Panc1 (cell line): ENCODE data around the gene METTL24. TPM values are rescaled to one million over a fixed set of nuclear protein-coding genes. Genes with fewer than 3 reads are reported as not detected.

ENCODE experiments used
- ATAC-seq: fragments of 200-7000 bp; cut with Tn5 transposase; 2 replicates; pipeline ENCODE4 v1.9.1; 2020; ENCODE audit warnings: mild to moderate bottlenecking, moderate library complexity
- BruUV-seq: library from RNA; stranded (reverse); fragments of 400-500 nt; replicated peaks from 2 replicates; lab custom pipeline; 2021; lab: Mats Ljungman, UMichigan
- CTCF ChIA-PET: fragments of 300-600 bp; sonication (Branson Sonifier 250); formaldehyde crosslinking; loops from one replicate; lab custom pipeline; 2022; ENCODE audit warnings: antibody characterized with exemption; lab: Charles Lee
- POLR2A ChIA-PET: fragments of 300-600 bp; sonication (Branson Sonifier 250); formaldehyde crosslinking; loops from one replicate; lab custom pipeline; 2022; ENCODE audit warnings: antibody characterized with exemption; lab: Charles Lee
- DNase-seq: peaks from one replicate; pipeline ENCODE4 v3.0.0-alpha.2; 2010; ENCODE audit warnings: low read depth, low spot score
- H3K27ac ChIP-seq: 2 replicates; pipeline ENCODE4 v1.5.1; 2011; ENCODE audit warnings: mild to moderate bottlenecking, low read length, inconsistent platforms
- H3K27me3 ChIP-seq: fragments of 200-500 bp; sonication (Bioruptor generic); 2 replicates; pipeline ENCODE4 v1.6.0; 2014; ENCODE audit warnings: low read length, inconsistent platforms; ENCODE audit not compliant: control insufficient read depth, insufficient read depth
- H3K36me3 ChIP-seq: fragments of 200-500 bp; sonication (Bioruptor generic); 2 replicates; pipeline ENCODE4 v1.5.1; 2014; ENCODE audit warnings: inconsistent platforms, mild to moderate bottlenecking, low read length, moderate library complexity; ENCODE audit not compliant: control insufficient read depth, insufficient read depth
- H3K4me1 ChIP-seq: 2 replicates; pipeline ENCODE4 v1.5.1; 2011; ENCODE audit warnings: inconsistent platforms, mild to moderate bottlenecking, low read length, moderate library complexity; ENCODE audit not compliant: control insufficient read depth, insufficient read depth
- H3K4me3 ChIP-seq, 2 experiments: 2 replicates each; pipeline ENCODE4 v1.5.1; 2011 to 2012; ENCODE audit warnings: low read depth in 2 of 2, low read length in 2 of 2, mild to moderate bottlenecking in 2 of 2, inconsistent platforms in 1 of 2, moderate library complexity in 1 of 2
- H3K9me3 ChIP-seq: fragments of 200-500 bp; sonication (Bioruptor generic); 2 replicates; pipeline ENCODE4 v1.5.1; 2014; ENCODE audit warnings: low read depth, mild to moderate bottlenecking, inconsistent platforms, low read length, moderate library complexity; ENCODE audit not compliant: control insufficient read depth, insufficient read depth
- CTCF ChIP-seq: fragments of 450-650 bp; IDR thresholded peaks from 2 replicates; pipeline ENCODE4 v1.5.1; 2017; ENCODE audit warnings: mild to moderate bottlenecking
- POLR2AphosphoS5 ChIP-seq: IDR thresholded peaks from 2 replicates; pipeline ENCODE4 v1.6.1; 2012; ENCODE audit warnings: mild to moderate bottlenecking, low read depth, low read length, moderate library complexity
- SIN3A ChIP-seq: IDR thresholded peaks from 2 replicates; pipeline ENCODE4 v1.6.1; 2012; ENCODE audit warnings: low read depth, mild to moderate bottlenecking, low read length, moderate library complexity, borderline replicate concordance; ENCODE audit not compliant: insufficient read depth
- TCF7L2 ChIP-seq: IDR thresholded peaks from 2 replicates; pipeline ENCODE4 v1.6.1; 2011; ENCODE audit warnings: mild to moderate bottlenecking, low read depth, low read length, inconsistent platforms
- in situ Hi-C: cut with HindIII; loops from 2 replicates; pipeline ENCODE4 v1.10.0; 2016; ENCODE audit warnings: low sequenced_read_pairs, low pct_unique_long_range_greater_than_20kb
- intact Hi-C: fragments of 100-400 bp; cut with micrococcal nuclease; formaldehyde crosslinking; loops from one replicate; pipeline ENCODE4 v1.10.0; 2022; ENCODE audit not compliant: unreplicated experiment
- total RNA-seq: library from RNA; stranded (reverse); gene quantifications from one replicate; pipeline ENCODE4 v1.2.1, GENCODE V29; 2021; ENCODE audit not compliant: unreplicated experiment
- TF ChIP-seq, protein P1 (sequence below), 2 experiments: IDR thresholded peaks; 2 replicates each; pipeline ENCODE4 v1.6.1; 2011 to 2012; ENCODE audit warnings: low read depth in 2 of 2, control low read depth in 1 of 2, low read length in 1 of 2, mild to moderate bottlenecking in 1 of 2, moderate library complexity in 1 of 2; ENCODE audit not compliant: insufficient read depth in 1 of 2

Gene METTL24
- total RNA-seq, 1 experiment from 2014 or later, result not detected

GRCh38 chr6:110368284-110368683, 10.1 kb upstream of the METTL24 start:
- BruUV-seq, result no TSS peak
- no peak overlapping the region for H3K27ac ChIP-seq
- H3K4me1 ChIP-seq, result no peaks in the 10 kb centered on the region
- H3K36me3 ChIP-seq, result no peaks in the 10 kb centered on the region
- no peak overlapping the region for H3K4me3 ChIP-seq
- in situ Hi-C loops, result loop anchor here (5.0 kb wide), 1 partner anchor 71 kb away; no protein-coding TSS in a partner anchor
- no peak for DNase-seq
- ChIA-PET POLR2A (no interaction called here), CTCF (no interaction called here)
- H3K27me3 ChIP-seq, result peaks cover 70% of the 10 kb centered on the region
- no peak for ATAC-seq
- intact Hi-C loops, result no loop called here
- no peaks in the 10 kb centered on the region for H3K9me3 ChIP-seq
- TF ChIP-seq CTCF, result no peak
- TF ChIP-seq, protein P1, sequence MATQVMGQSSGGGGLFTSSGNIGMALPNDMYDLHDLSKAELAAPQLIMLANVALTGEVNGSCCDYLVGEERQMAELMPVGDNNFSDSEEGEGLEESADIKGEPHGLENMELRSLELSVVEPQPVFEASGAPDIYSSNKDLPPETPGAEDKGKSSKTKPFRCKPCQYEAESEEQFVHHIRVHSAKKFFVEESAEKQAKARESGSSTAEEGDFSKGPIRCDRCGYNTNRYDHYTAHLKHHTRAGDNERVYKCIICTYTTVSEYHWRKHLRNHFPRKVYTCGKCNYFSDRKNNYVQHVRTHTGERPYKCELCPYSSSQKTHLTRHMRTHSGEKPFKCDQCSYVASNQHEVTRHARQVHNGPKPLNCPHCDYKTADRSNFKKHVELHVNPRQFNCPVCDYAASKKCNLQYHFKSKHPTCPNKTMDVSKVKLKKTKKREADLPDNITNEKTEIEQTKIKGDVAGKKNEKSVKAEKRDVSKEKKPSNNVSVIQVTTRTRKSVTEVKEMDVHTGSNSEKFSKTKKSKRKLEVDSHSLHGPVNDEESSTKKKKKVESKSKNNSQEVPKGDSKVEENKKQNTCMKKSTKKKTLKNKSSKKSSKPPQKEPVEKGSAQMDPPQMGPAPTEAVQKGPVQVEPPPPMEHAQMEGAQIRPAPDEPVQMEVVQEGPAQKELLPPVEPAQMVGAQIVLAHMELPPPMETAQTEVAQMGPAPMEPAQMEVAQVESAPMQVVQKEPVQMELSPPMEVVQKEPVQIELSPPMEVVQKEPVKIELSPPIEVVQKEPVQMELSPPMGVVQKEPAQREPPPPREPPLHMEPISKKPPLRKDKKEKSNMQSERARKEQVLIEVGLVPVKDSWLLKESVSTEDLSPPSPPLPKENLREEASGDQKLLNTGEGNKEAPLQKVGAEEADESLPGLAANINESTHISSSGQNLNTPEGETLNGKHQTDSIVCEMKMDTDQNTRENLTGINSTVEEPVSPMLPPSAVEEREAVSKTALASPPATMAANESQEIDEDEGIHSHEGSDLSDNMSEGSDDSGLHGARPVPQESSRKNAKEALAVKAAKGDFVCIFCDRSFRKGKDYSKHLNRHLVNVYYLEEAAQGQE (IDR thresholded peaks at IDR 0.05; ENCODE audit: insufficient read depth in 1 of 2, low read depth in 2 of 2, low read length in 1 of 2), result no peak
- no peak for TF ChIP-seq TCF7L2
- TF ChIP-seq POLR2AphosphoS5, result no peak
- no peak for TF ChIP-seq SIN3A

GRCh38 chr6:110367825-110368224, 9.7 kb upstream of the METTL24 start:
- H3K27ac ChIP-seq, result no peak overlapping the region
- TF ChIP-seq SIN3A (no peak), POLR2AphosphoS5 (no peak), CTCF (no peak), TCF7L2 (no peak)
- TF ChIP-seq, protein P1 (IDR thresholded peaks at IDR 0.05; ENCODE audit: insufficient read depth in 1 of 2, low read depth in 2 of 2, low read length in 1 of 2), result no peak
- in situ Hi-C loops, result loop anchor here (5.0 kb wide), 1 partner anchor 71 kb away; no protein-coding TSS in a partner anchor
- no peak overlapping the region for H3K4me3 ChIP-seq
- peaks cover 72% of the 10 kb centered on the region for H3K27me3 ChIP-seq
- ATAC-seq, result no peak
- CTCF ChIA-PET, result no interaction called here
- no peaks in the 10 kb centered on the region for H3K9me3 ChIP-seq
- POLR2A ChIA-PET, result no interaction called here
- no peaks in the 10 kb centered on the region for H3K4me1 ChIP-seq
- no peak for DNase-seq
- BruUV-seq, result no TSS peak
- H3K36me3 ChIP-seq, result no peaks in the 10 kb centered on the region
- intact Hi-C loops, result no loop called here
